ENCODE data around the gene IDUA. TPM values are rescaled to one million over a fixed set of nuclear protein-coding genes. Genes with fewer than 3 reads are reported as not detected.

The IDUA gene
- total RNA-seq, 2 donors from 2014 or later: 11.8 to 13.9 TPM

- Mint-ChIP-seq H3K36me3 (ENCODE audit: insufficient read depth in 2 of 2) (no peaks in the 10 kb centered on the region), H3K4me3 (no peak overlapping the region), H3K4me1 (ENCODE audit: low read depth) (no peaks in the 10 kb centered on the region), H3K9me3 (no peaks in the 10 kb centered on the region), H3K27ac (no peak overlapping the region), H3K27me3 (ENCODE audit: low read depth) (no peaks in the 10 kb centered on the region)
- DNase-seq (no peak), ATAC-seq (replicated peaks in 1 of 2) (no peak)
Measured at GRCh38 chr4:978957-979701, 7.7 kb upstream of the IDUA start.

- H3K27me3 Mint-ChIP-seq (ENCODE audit: low read depth): no peaks in the 10 kb centered on the region
- H3K4me3 Mint-ChIP-seq: no peak overlapping the region
- no peak overlapping the region for H3K27ac Mint-ChIP-seq
- H3K36me3 Mint-ChIP-seq (ENCODE audit: insufficient read depth in 2 of 2): no peaks in the 10 kb centered on the region
- ATAC-seq (replicated peaks in 1 of 2) (no peak), DNase-seq (no peak)
- H3K9me3 Mint-ChIP-seq: no peaks in the 10 kb centered on the region
- peaks cover 24% of the 10 kb centered on the region for H3K4me1 Mint-ChIP-seq (ENCODE audit: low read depth)
Measured at GRCh38 chr4:982291-982690, 4.6 kb upstream of the IDUA start.

GRCh38 chr4:982814-983213, 4.0 kb upstream of the IDUA start:
- H3K9me3 Mint-ChIP-seq: no peaks in the 10 kb centered on the region
- no peaks in the 10 kb centered on the region for H3K27me3 Mint-ChIP-seq (ENCODE audit: low read depth)
- peaks cover 29% of the 10 kb centered on the region for H3K4me1 Mint-ChIP-seq (ENCODE audit: low read depth)
- H3K4me3 Mint-ChIP-seq: no peak overlapping the region
- H3K36me3 Mint-ChIP-seq (ENCODE audit: insufficient read depth in 2 of 2): no peaks in the 10 kb centered on the region
- DNase-seq (no peak), ATAC-seq (replicated peaks in 1 of 2) (no peak)
- H3K27ac Mint-ChIP-seq: no peak overlapping the region

GRCh38 chr4:984336-985054, 2.3 kb upstream of the IDUA start:
- Mint-ChIP-seq H3K4me3 (peak overlapping the region; percentile 88 to 96), H3K4me1 (ENCODE audit: low read depth) (peaks cover 29% of the 10 kb centered on the region), H3K36me3 (ENCODE audit: insufficient read depth in 2 of 2) (no peaks in the 10 kb centered on the region), H3K27me3 (ENCODE audit: low read depth) (no peaks in the 10 kb centered on the region), H3K9me3 (no peaks in the 10 kb centered on the region), H3K27ac (no peak overlapping the region)
- ATAC-seq (replicated peaks in 1 of 2) (no peak), DNase-seq (no peak)

GRCh38 chr4:985123-985830, 1.6 kb upstream of the IDUA start:
- no peaks in the 10 kb centered on the region for H3K9me3 Mint-ChIP-seq
- H3K36me3 Mint-ChIP-seq (ENCODE audit: insufficient read depth in 2 of 2): no peaks in the 10 kb centered on the region
- H3K4me3 Mint-ChIP-seq: peak overlapping the region; percentile 88 to 96
- no peaks in the 10 kb centered on the region for H3K27me3 Mint-ChIP-seq (ENCODE audit: low read depth)
- H3K27ac Mint-ChIP-seq: no peak overlapping the region
- peaks cover 29% of the 10 kb centered on the region for H3K4me1 Mint-ChIP-seq (ENCODE audit: low read depth)
- ATAC-seq (replicated peaks in 1 of 2): peak; percentile 66 to 68
- DNase-seq: peak; percentile 83 to 84

GRCh38 chr4:986428-986878, 391 bp upstream of the IDUA start:
- no peaks in the 10 kb centered on the region for H3K9me3 Mint-ChIP-seq
- peak overlapping the region; percentile 88 to 96 for H3K4me3 Mint-ChIP-seq
- DNase-seq: no peak
- no peaks in the 10 kb centered on the region for H3K36me3 Mint-ChIP-seq (ENCODE audit: insufficient read depth in 2 of 2)
- peak overlapping the region; percentile 83 for H3K27ac Mint-ChIP-seq
- peak; percentile 18 to 27 for ATAC-seq (replicated peaks in 1 of 2)
- H3K27me3 Mint-ChIP-seq (ENCODE audit: low read depth): no peaks in the 10 kb centered on the region
- H3K4me1 Mint-ChIP-seq (ENCODE audit: low read depth): peaks cover 29% of the 10 kb centered on the region

GRCh38 chr4:987624-988513, 1.0 kb downstream of the IDUA start:
- Mint-ChIP-seq H3K4me3 (peak overlapping the region; percentile 89 to 90), H3K4me1 (ENCODE audit: low read depth) (peaks cover 29% of the 10 kb centered on the region), H3K27ac (no peak overlapping the region), H3K9me3 (no peaks in the 10 kb centered on the region), H3K27me3 (ENCODE audit: low read depth) (no peaks in the 10 kb centered on the region), H3K36me3 (ENCODE audit: insufficient read depth in 2 of 2) (no peaks in the 10 kb centered on the region)
- ATAC-seq (replicated peaks in 1 of 2) (no peak), DNase-seq (no peak)

GRCh38 chr4:988726-989721, 2.2 kb downstream of the IDUA start:
- no peak for DNase-seq
- H3K27me3 Mint-ChIP-seq (ENCODE audit: low read depth): no peaks in the 10 kb centered on the region
- no peak overlapping the region for H3K4me3 Mint-ChIP-seq
- H3K9me3 Mint-ChIP-seq: no peaks in the 10 kb centered on the region
- H3K36me3 Mint-ChIP-seq (ENCODE audit: insufficient read depth in 2 of 2): no peaks in the 10 kb centered on the region
- no peak for ATAC-seq (replicated peaks in 1 of 2)
- H3K27ac Mint-ChIP-seq: no peak overlapping the region
- peaks cover 29% of the 10 kb centered on the region for H3K4me1 Mint-ChIP-seq (ENCODE audit: low read depth)

- Mint-ChIP-seq H3K9me3 (no peaks in the 10 kb centered on the region), H3K27me3 (ENCODE audit: low read depth) (no peaks in the 10 kb centered on the region), H3K4me3 (no peak overlapping the region), H3K4me1 (ENCODE audit: low read depth) (peaks cover 21% of the 10 kb centered on the region), H3K36me3 (ENCODE audit: insufficient read depth in 2 of 2) (no peaks in the 10 kb centered on the region), H3K27ac (no peak overlapping the region)
- ATAC-seq (replicated peaks in 1 of 2) (no peak), DNase-seq (no peak)
Measured at GRCh38 chr4:989722-990471, 3.1 kb downstream of the IDUA start.

- Mint-ChIP-seq H3K4me1 (ENCODE audit: low read depth) (peaks cover 13% of the 10 kb centered on the region), H3K4me3 (no peak overlapping the region), H3K27me3 (ENCODE audit: low read depth) (no peaks in the 10 kb centered on the region), H3K27ac (no peak overlapping the region), H3K9me3 (no peaks in the 10 kb centered on the region), H3K36me3 (ENCODE audit: insufficient read depth in 2 of 2) (no peaks in the 10 kb centered on the region)
- DNase-seq: no peak
- no peak for ATAC-seq (replicated peaks in 1 of 2)
Measured at GRCh38 chr4:990746-991367, 4.0 kb downstream of the IDUA start.

Measured in activated T-cell treated with anti-CD3 and anti-CD28 coated beads, Interleukin-2, amount 50 U/mL, for 72 hours (primary cell).